Activated CD8-positive, alpha-beta T cell treated with anti-CD3 and anti-CD28 coated beads for 36 hours (primary cell): ENCODE measurements around the gene APCDD1. TPM values are rescaled to one million over a fixed set of nuclear protein-coding genes. Genes with fewer than 3 reads are reported as not detected.

Source experiments
- ATAC-seq: fragments of 200-7000 bp; cut with Tn5 transposase; one replicate; pipeline ENCODE4 v1.10.0; 2021; ENCODE audit warnings: mild to moderate bottlenecking, moderate library complexity
- CTCF ChIA-PET: fragments of 350-600 bp; sonication (Branson Sonifier 250); formaldehyde crosslinking; loops from one replicate; lab custom pipeline; 2021; ENCODE audit warnings: antibody characterized with exemption; lab: Charles Lee
- POLR2A ChIA-PET: fragments of 350-600 bp; sonication (Branson Sonifier 250); formaldehyde crosslinking; loops from one replicate; lab custom pipeline; 2021; ENCODE audit warnings: antibody characterized with exemption; lab: Charles Lee
- DNase-seq: peaks from one replicate; pipeline ENCODE4 v3.0.0-alpha.2; 2020
- H3K27ac Mint-ChIP-seq: one replicate; pipeline ENCODE4 v1.8.0; 2021; ENCODE audit warnings: mild to moderate bottlenecking, mixed read lengths
- H3K27me3 Mint-ChIP-seq: one replicate; pipeline ENCODE4 v1.8.0; 2021; ENCODE audit warnings: mixed read lengths
- H3K36me3 Mint-ChIP-seq: one replicate; pipeline ENCODE4 v1.8.0; 2021; ENCODE audit warnings: low read depth, mixed read lengths
- H3K4me1 Mint-ChIP-seq: one replicate; pipeline ENCODE4 v1.8.0; 2021; ENCODE audit warnings: low read depth, mixed read lengths
- H3K4me3 Mint-ChIP-seq: one replicate; pipeline ENCODE4 v1.8.0; 2021; ENCODE audit warnings: mild to moderate bottlenecking, moderate library complexity, mixed read lengths
- H3K9me3 Mint-ChIP-seq: one replicate; pipeline ENCODE4 v1.8.0; 2021; ENCODE audit warnings: mixed read lengths
- CTCF ChIP-seq: fragments of 200-600 bp; IDR thresholded peaks from one replicate; pipeline ENCODE4 v1.8.0; 2022; ENCODE audit warnings: antibody characterized with exemption, mild to moderate bottlenecking
- intact Hi-C: fragments of 100-400 bp; cut with micrococcal nuclease; formaldehyde crosslinking; loops from one replicate; pipeline ENCODE4 v1.10.0; 2022
- total RNA-seq, 2 experiments: library from RNA; stranded (reverse); gene quantifications; one replicate each; pipeline ENCODE4 v1.2.3, GENCODE V29; 2021

Gene APCDD1
- total RNA-seq, 2 experiments from 2014 or later, result not detected

DNA sequence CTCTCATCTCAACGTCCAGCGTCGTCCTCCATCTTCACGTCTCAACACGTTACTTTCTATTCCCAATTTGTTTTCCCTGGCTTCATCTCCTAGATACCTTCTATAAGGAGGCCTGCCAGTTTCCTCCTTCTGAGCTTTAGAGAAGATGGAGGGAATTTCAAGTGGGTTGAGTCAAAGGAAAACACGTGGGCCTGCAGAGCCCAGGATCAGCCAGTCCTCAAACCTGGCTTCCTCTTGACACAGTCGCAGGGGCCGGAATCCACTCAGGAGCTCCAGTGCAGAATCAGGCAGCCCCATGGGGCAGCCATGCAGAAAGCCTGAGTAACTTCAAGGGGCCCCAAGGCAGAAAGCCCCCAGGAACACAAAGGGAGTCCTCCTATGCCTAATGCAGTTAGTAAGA is 14.5 kb upstream of the APCDD1 start:
- intact Hi-C loops, result loop anchor here (5.0 kb wide), 1 partner anchor 47 kb away; no protein-coding TSS in a partner anchor
- ATAC-seq (no peak), DNase-seq (no peak)
- Mint-ChIP-seq H3K27me3 (no peaks in the 10 kb centered on the region), H3K27ac (no peak overlapping the region), H3K36me3 (no peaks in the 10 kb centered on the region), H3K4me1 (no peaks in the 10 kb centered on the region), H3K9me3 (no peaks in the 10 kb centered on the region), H3K4me3 (no peak overlapping the region)
- TF ChIP-seq CTCF, result no peak
- CTCF ChIA-PET, result no interaction called here
- POLR2A ChIA-PET, result no interaction called here

DNA sequence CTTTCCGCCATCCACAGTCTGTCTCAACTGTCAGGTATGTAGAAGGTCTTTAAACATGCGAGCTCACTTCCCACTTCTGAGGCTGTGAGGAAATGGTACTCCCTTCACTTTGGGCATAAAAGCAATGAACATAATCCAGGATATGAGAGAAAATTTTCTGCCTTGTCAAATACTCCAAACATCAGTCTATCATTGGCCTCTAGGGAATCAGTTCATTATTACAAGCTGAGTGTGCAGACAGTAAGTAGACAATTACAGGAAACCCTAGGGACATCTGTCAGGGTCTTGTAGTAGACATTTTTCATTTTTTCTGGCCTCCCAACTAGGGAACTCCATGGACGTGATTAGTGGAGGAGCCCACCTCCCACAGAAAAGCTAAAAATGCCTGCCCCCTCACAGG is 13.6 kb upstream of the APCDD1 start:
- no peaks in the 10 kb centered on the region for H3K4me1 Mint-ChIP-seq
- no peaks in the 10 kb centered on the region for H3K9me3 Mint-ChIP-seq
- ChIA-PET POLR2A (no interaction called here), CTCF (interaction anchor here (1.2 kb wide), 1 partner anchor 50 kb away, joined by 4 read pairs; no protein-coding TSS in a partner anchor)
- peaks cover 2% of the 10 kb centered on the region for H3K27me3 Mint-ChIP-seq
- H3K4me3 Mint-ChIP-seq, result no peak overlapping the region
- no peaks in the 10 kb centered on the region for H3K36me3 Mint-ChIP-seq
- no peak for TF ChIP-seq CTCF
- no peak for ATAC-seq
- DNase-seq, result no peak
- H3K27ac Mint-ChIP-seq, result no peak overlapping the region
- intact Hi-C loops, result no loop called here

- H3K36me3 Mint-ChIP-seq, result no peaks in the 10 kb centered on the region
- no peaks in the 10 kb centered on the region for H3K4me1 Mint-ChIP-seq
- POLR2A ChIA-PET, result no interaction called here
- DNase-seq, result no peak
- CTCF ChIA-PET, result interaction anchor here (1.2 kb wide), 1 partner anchor 49 kb away, joined by 4 read pairs; no protein-coding TSS in a partner anchor
- H3K27ac Mint-ChIP-seq, result no peak overlapping the region
- no peak for TF ChIP-seq CTCF
- H3K4me3 Mint-ChIP-seq, result no peak overlapping the region
- intact Hi-C loops, result no loop called here
- no peaks in the 10 kb centered on the region for H3K9me3 Mint-ChIP-seq
- ATAC-seq, result no peak
- peaks cover 2% of the 10 kb centered on the region for H3K27me3 Mint-ChIP-seq
These were observed 13.0 kb upstream of the APCDD1 start for GRCh38 chr18:10441472-10441871.

GRCh38 chr18:10442551-10442971 is 11.9 kb upstream of the APCDD1 start:
- intact Hi-C loops, result no loop called here
- DNase-seq (no peak), ATAC-seq (no peak)
- Mint-ChIP-seq H3K27ac (no peak overlapping the region), H3K36me3 (no peaks in the 10 kb centered on the region), H3K9me3 (no peaks in the 10 kb centered on the region), H3K4me3 (no peak overlapping the region), H3K4me1 (no peaks in the 10 kb centered on the region), H3K27me3 (peaks cover 2% of the 10 kb centered on the region)
- ChIA-PET POLR2A (no interaction called here), CTCF (no interaction called here)
- TF ChIP-seq CTCF, result no peak

DNA sequence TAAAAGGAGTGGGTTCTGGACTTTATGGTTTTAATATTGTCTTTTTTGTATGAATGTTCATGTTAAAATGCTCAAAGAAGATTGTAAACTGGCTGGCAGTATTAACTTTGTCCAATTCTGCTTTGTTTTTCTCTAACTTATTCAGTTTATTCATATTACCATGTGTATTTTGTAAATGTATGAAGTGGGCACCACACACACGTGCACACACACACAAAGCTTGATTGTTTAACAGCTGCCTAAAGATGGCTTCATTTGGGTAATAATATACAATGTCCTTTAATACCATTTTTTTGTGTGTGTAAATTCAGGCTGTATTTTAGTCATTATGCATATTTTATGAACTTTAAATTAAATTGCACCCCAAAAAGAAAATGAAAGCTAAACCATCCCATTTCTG is 11.4 kb upstream of the APCDD1 start:
- H3K4me1 Mint-ChIP-seq, result no peaks in the 10 kb centered on the region
- CTCF ChIA-PET, result no interaction called here
- no peaks in the 10 kb centered on the region for H3K36me3 Mint-ChIP-seq
- POLR2A ChIA-PET, result no interaction called here
- H3K9me3 Mint-ChIP-seq, result no peaks in the 10 kb centered on the region
- peaks cover 2% of the 10 kb centered on the region for H3K27me3 Mint-ChIP-seq
- DNase-seq (no peak), ATAC-seq (no peak)
- no peak overlapping the region for H3K4me3 Mint-ChIP-seq
- intact Hi-C loops, result no loop called here
- no peak overlapping the region for H3K27ac Mint-ChIP-seq
- no peak for TF ChIP-seq CTCF
